H9 (cell line): ENCODE measurements around the gene ST3GAL5. TPM values are rescaled to one million over a fixed set of nuclear protein-coding genes. Genes with fewer than 3 reads are reported as not detected.
A peak's percentile ranks its signal among the peaks of the same experiment; 100 is the strongest.

Experiments used
- DNase-seq: peaks from one replicate; pipeline ENCODE4 v3.0.0-alpha.2; 2017
- H2AFZ ChIP-seq: one replicate; pipeline ENCODE4 v1.6.1; 2013; ENCODE audit warnings: mild to moderate bottlenecking, low read length, control low read depth, moderate library complexity
- H2AK5ac ChIP-seq: 2 replicates; pipeline ENCODE4 v1.6.1; 2013; ENCODE audit warnings: low read length, control low read depth, mixed read lengths; ENCODE audit not compliant: insufficient read length
- H2BK120ac ChIP-seq: one replicate; pipeline ENCODE4 v1.6.1; 2013; ENCODE audit warnings: low read depth, mild to moderate bottlenecking, low read length, control low read depth, inconsistent platforms; ENCODE audit not compliant: poor library complexity, severe bottlenecking
- H2BK12ac ChIP-seq: 2 replicates; pipeline ENCODE4 v1.6.1; 2013; ENCODE audit warnings: low read length, control low read depth, mixed read lengths, low read depth; ENCODE audit not compliant: insufficient read length
- H2BK15ac ChIP-seq: 2 replicates; pipeline ENCODE4 v1.6.1; 2013; ENCODE audit warnings: low read depth, low read length, control low read depth
- H2BK20ac ChIP-seq: one replicate; pipeline ENCODE4 v1.6.1; 2013; ENCODE audit warnings: low read depth, mild to moderate bottlenecking, low read length, control low read depth, inconsistent platforms; ENCODE audit not compliant: poor library complexity, severe bottlenecking
- H2BK5ac ChIP-seq: 2 replicates; pipeline ENCODE4 v1.6.1; 2013; ENCODE audit warnings: low read length, control low read depth, mixed read lengths; ENCODE audit not compliant: insufficient read length
- H3K14ac ChIP-seq: 2 replicates; pipeline ENCODE4 v1.6.1; 2013; ENCODE audit warnings: low read length, control low read depth; ENCODE audit not compliant: insufficient read depth
- H3K18ac ChIP-seq: 2 replicates; pipeline ENCODE4 v1.6.1; 2013; ENCODE audit warnings: low read depth, mild to moderate bottlenecking, mixed read lengths, low read length, control low read depth; ENCODE audit not compliant: insufficient read length
- H3K23ac ChIP-seq: 2 replicates; pipeline ENCODE4 v1.6.1; 2013; ENCODE audit warnings: low read length, control low read depth, mixed read lengths, low read depth; ENCODE audit not compliant: insufficient read length
- H3K23me2 ChIP-seq: 2 replicates; pipeline ENCODE4 v1.6.1; 2013; ENCODE audit warnings: low read depth, mild to moderate bottlenecking, mixed read lengths, low read length, control low read depth; ENCODE audit not compliant: insufficient read length, poor library complexity, severe bottlenecking
- H3K27ac ChIP-seq: 2 replicates; pipeline ENCODE4 v1.5.1; 2013; ENCODE audit warnings: low read length, control low read depth, mixed read lengths, low read depth; ENCODE audit not compliant: insufficient read length
- H3K27me3 ChIP-seq: 2 replicates; pipeline ENCODE4 v1.6.1; 2013; ENCODE audit warnings: low read length, control low read depth, inconsistent platforms; ENCODE audit not compliant: insufficient read depth
- H3K4ac ChIP-seq: 2 replicates; pipeline ENCODE4 v1.6.1; 2013; ENCODE audit warnings: low read depth, mild to moderate bottlenecking, control low read depth, inconsistent platforms, low read length, moderate library complexity
- H3K4me1 ChIP-seq: 2 replicates; pipeline ENCODE4 v1.6.1; 2013; ENCODE audit warnings: low read length, control low read depth, inconsistent platforms; ENCODE audit not compliant: insufficient read depth
- H3K4me2 ChIP-seq: 2 replicates; pipeline ENCODE4 v1.6.1; 2013; ENCODE audit warnings: low read length, control low read depth, mixed read lengths; ENCODE audit not compliant: insufficient read length, insufficient read depth
- H3K56ac ChIP-seq: 2 replicates; pipeline ENCODE4 v1.6.1; 2013; ENCODE audit warnings: low read depth, mild to moderate bottlenecking, mixed read lengths, low read length, control low read depth; ENCODE audit not compliant: insufficient read length
- H3K79me1 ChIP-seq: 2 replicates; pipeline ENCODE4 v1.6.1; 2013; ENCODE audit warnings: low read depth, mild to moderate bottlenecking, moderate library complexity, low read length, control low read depth, inconsistent platforms; ENCODE audit not compliant: insufficient read depth, poor library complexity, severe bottlenecking
- H3K79me2 ChIP-seq: 2 replicates; pipeline ENCODE4 v1.6.1; 2013; ENCODE audit warnings: low read length, control low read depth, inconsistent platforms; ENCODE audit not compliant: insufficient read depth
- H3K9ac ChIP-seq: 2 replicates; pipeline ENCODE4 v1.6.1; 2013; ENCODE audit warnings: low read length, control low read depth, mixed read lengths; ENCODE audit not compliant: insufficient read length; ENCODE audit errors: extremely low read depth
- H3K9me3 ChIP-seq: one replicate; pipeline ENCODE4 v1.6.1; 2013; ENCODE audit warnings: low read depth, low read length, inconsistent platforms; ENCODE audit not compliant: control insufficient read depth
- H3T11ph ChIP-seq: one replicate; pipeline ENCODE4 v1.6.1; 2013; ENCODE audit warnings: mild to moderate bottlenecking, low read length, control low read depth, inconsistent platforms
- H4K20me1 ChIP-seq: one replicate; pipeline ENCODE4 v1.6.1; 2013; ENCODE audit not compliant: control insufficient read depth, insufficient read length, insufficient read depth
- H4K5ac ChIP-seq: 2 replicates; pipeline ENCODE4 v1.6.1; 2013; ENCODE audit warnings: low read depth, mild to moderate bottlenecking, mixed read lengths, low read length, control low read depth; ENCODE audit not compliant: insufficient read length
- H4K8ac ChIP-seq: replicated peaks from 2 replicates; pipeline ENCODE4 v1.6.1; 2013; ENCODE audit warnings: low read length, control low read depth, mixed read lengths, low read depth; ENCODE audit not compliant: insufficient read length
- H4K91ac ChIP-seq: 2 replicates; pipeline ENCODE4 v1.6.1; 2013; ENCODE audit warnings: low read depth, mild to moderate bottlenecking, moderate library complexity, mixed read lengths, low read length, control low read depth; ENCODE audit not compliant: insufficient read length
- H3K27ac Mint-ChIP-seq, 3 experiments: 2 replicates in 2 of 3; 3 replicates in 1 of 3; pipeline ENCODE4 v1.8.0; 2020 to 2021; ENCODE audit warnings: mixed read lengths in 3 of 3, mild to moderate bottlenecking in 1 of 3, moderate library complexity in 1 of 3
- H3K27me3 Mint-ChIP-seq: 2 replicates; pipeline ENCODE4 v1.8.0; 2021; ENCODE audit warnings: low read depth, mild to moderate bottlenecking, moderate library complexity, mixed read lengths
- H3K36me3 Mint-ChIP-seq, 3 experiments: 2 replicates in 2 of 3; 3 replicates in 1 of 3; pipeline ENCODE4 v1.8.0; 2020 to 2021; ENCODE audit warnings: low read depth in 3 of 3, mixed read lengths in 3 of 3; ENCODE audit not compliant: insufficient read depth in 1 of 3
- H3K4me1 Mint-ChIP-seq, 2 experiments: 2 replicates each; pipeline ENCODE4 v1.8.0; 2020; ENCODE audit warnings: mixed read lengths in 2 of 2
- H3K4me3 Mint-ChIP-seq, 2 experiments: 2 replicates in 1 of 2; 3 replicates in 1 of 2; pipeline ENCODE4 v1.8.0; 2020 to 2021; ENCODE audit warnings: mild to moderate bottlenecking in 2 of 2, mixed read lengths in 2 of 2, moderate library complexity in 1 of 2
- H3K9me3 Mint-ChIP-seq, 2 experiments: 2 replicates in 1 of 2; 3 replicates in 1 of 2; pipeline ENCODE4 v1.8.0; 2020; ENCODE audit warnings: mild to moderate bottlenecking in 2 of 2, mixed read lengths in 2 of 2, moderate library complexity in 1 of 2
- CTCF ChIP-seq: fragments of 200-600 bp; sonication (generic); conservative IDR thresholded peaks from 3 replicates; pipeline ENCODE4 v1.8.0; 2021; ENCODE audit warnings: antibody characterized with exemption, mild to moderate bottlenecking
- WGBS: extraction: QIAGEN DNeasy Blood & Tissue Kit; methylation state at CpG from one replicate; pipeline ENCODE4 v1.1.7; 2013; ENCODE audit warnings: missing lambda C conversion rate, low lambda C conversion rate, mixed read lengths; ENCODE audit not compliant: insufficient read length; ENCODE audit errors: extremely low coverage; 5-methylcytosine and 5-hydroxymethylcytosine counted together
- total RNA-seq: library from RNA; stranded (reverse); gene quantifications from 2 replicates; pipeline ENCODE4 v1.2.1, GENCODE V29; 2021

The ST3GAL5 gene
- total RNA-seq, 1 experiment from 2014 or later: 3.3 TPM

- no peak overlapping the region for H3K56ac ChIP-seq
- no peak overlapping the region for H3K14ac ChIP-seq
- no peak overlapping the region for H2AK5ac ChIP-seq
- H2BK12ac ChIP-seq: no peak overlapping the region
- H4K91ac ChIP-seq: no peak overlapping the region
- Mint-ChIP-seq H3K27me3 (peaks cover 2% of the 10 kb centered on the region), H3K36me3 (peaks cover 0 to 1% (median 0%) of the 10 kb centered on the region in 3 experiments; a peak in 1 of 7 replicates), H3K4me1 (peaks cover 26 to 39% of the 10 kb centered on the region in 2 experiments), H3K27ac (0 out of 7 replicates have a peak overlapping the region, but pooled peaks of 1 of the 3 experiments have one; percentile 34), H3K9me3 (no peaks in the 10 kb centered on the region), H3K4me3 (no peak overlapping the region)
- no peak overlapping the region for H4K5ac ChIP-seq
- H2AFZ ChIP-seq: no peak overlapping the region
- no peak overlapping the region for H3K27ac ChIP-seq
- H3K18ac ChIP-seq: no peak overlapping the region
- TF ChIP-seq CTCF: no peak
- H3K23me2 ChIP-seq: no peaks in the 10 kb centered on the region
- no peaks in the 10 kb centered on the region for H4K20me1 ChIP-seq
- H2BK20ac ChIP-seq: no peak overlapping the region
- no peak overlapping the region for H2BK15ac ChIP-seq
- H3K79me1 ChIP-seq: no peaks in the 10 kb centered on the region
- no peak overlapping the region for H2BK5ac ChIP-seq
- no peak for DNase-seq
- WGBS: no CpG with 5 or more reads among the region's 6 CpGs
- H3K79me2 ChIP-seq: no peaks in the 10 kb centered on the region
- H3K4me1 ChIP-seq: no peaks in the 10 kb centered on the region; the same call in 1 of the 2 replicates
- no peak overlapping the region for H3T11ph ChIP-seq
- no peak overlapping the region for H2BK120ac ChIP-seq
- no peak overlapping the region for H3K4ac ChIP-seq
- H3K4me2 ChIP-seq: no peak overlapping the region
- no peaks in the 10 kb centered on the region for H3K27me3 ChIP-seq
- H3K23ac ChIP-seq: no peak overlapping the region
- H4K8ac ChIP-seq: no peak overlapping the region
- H3K9me3 ChIP-seq: no peaks in the 10 kb centered on the region
- no peak overlapping the region for H3K9ac ChIP-seq
Measured at GRCh38 chr2:85871494-85872164, 17.2 kb downstream of the ST3GAL5 start.
